H54 (cell line): ENCODE results near the gene DOK4.
A peak's percentile ranks its signal among the peaks of the same experiment; 100 is the strongest.
"Not testable (repeated sequence)": the region's sequence is repeated elsewhere in the genome, so short reads cannot be mapped to it uniquely, and the experiment has no call there.

Experiments
- DNase-seq: peaks from one replicate; pipeline ENCODE4 v3.0.0; 2011; ENCODE audit warnings: low spot score, mixed read lengths; ENCODE audit not compliant: insufficient read length
- FAIRE-seq: peaks from 3 replicates; lab custom pipeline; 2011; peaks lifted over from hg19 to GRCh38; lab: Jason Lieb, UNC
- POLR2A ChIP-seq: IDR thresholded peaks from 2 replicates; pipeline ENCODE4 v1.6.1; 2011; ENCODE audit warnings: low read depth, mild to moderate bottlenecking, low read length

DOK4 gene

GRCh38 chr16:57446531-57447185, 39.6 kb downstream of the DOK4 start:
- TF ChIP-seq POLR2A: no peak
- FAIRE-seq (no peak), DNase-seq (peak; percentile 33)

- FAIRE-seq: no peak
- DNase-seq: no peak
Observed at GRCh38 chr16:57445510-57445909, 40.8 kb downstream of the DOK4 start.

GRCh38 chr16:57444711-57445110, 41.6 kb downstream of the DOK4 start:
- TF ChIP-seq POLR2A: no peak
- FAIRE-seq (no peak), DNase-seq (no peak)

More at GRCh38 chr16:57445510-57445909, 40.8 kb downstream of the DOK4 start:
- no peak for TF ChIP-seq POLR2A

- FAIRE-seq: not testable (repeated sequence)
Observed at GRCh38 chr16:57440551-57440950, 45.7 kb downstream of the DOK4 start.

GRCh38 chr16:57439947-57440346, 46.3 kb downstream of the DOK4 start:
- not testable (repeated sequence) for FAIRE-seq, DNase-seq

More at GRCh38 chr16:57440551-57440950, 45.7 kb downstream of the DOK4 start:
- not testable (repeated sequence) for DNase-seq

GRCh38 chr16:57435838-57436237, 50.5 kb downstream of the DOK4 start:
- TF ChIP-seq POLR2A: no peak
- FAIRE-seq (no peak), DNase-seq (no peak)

GRCh38 chr16:57434003-57434402, 52.3 kb downstream of the DOK4 start:
- TF ChIP-seq POLR2A: no peak
- FAIRE-seq (no peak), DNase-seq (no peak)

GRCh38 chr16:57432989-57433388, 53.3 kb downstream of the DOK4 start:
- FAIRE-seq (no peak), DNase-seq (no peak)
- no peak for TF ChIP-seq POLR2A

GRCh38 chr16:57432505-57432904, 53.8 kb downstream of the DOK4 start:
- no peak for DNase-seq
- TF ChIP-seq POLR2A: no peak
- no peak for FAIRE-seq

- DNase-seq (no peak), FAIRE-seq (no peak)
- no peak for TF ChIP-seq POLR2A
Observed at GRCh38 chr16:57430955-57431354, 55.3 kb downstream of the DOK4 start.

GRCh38 chr16:57427824-57428223, 58.5 kb downstream of the DOK4 start:
- no peak for DNase-seq
- no peak for TF ChIP-seq POLR2A
- FAIRE-seq: no peak

- TF ChIP-seq POLR2A: no peak
- DNase-seq (no peak), FAIRE-seq (no peak)
Observed at GRCh38 chr16:57427307-57427706, 59.0 kb downstream of the DOK4 start.

GRCh38 chr16:57426356-57426755, 59.9 kb downstream of the DOK4 start:
- TF ChIP-seq POLR2A: no peak
- DNase-seq (no peak), FAIRE-seq (no peak)

GRCh38 chr16:57424583-57424982, 61.7 kb downstream of the DOK4 start:
- DNase-seq (no peak), FAIRE-seq (no peak)
- TF ChIP-seq POLR2A: no peak

- no peak for DNase-seq
- no peak for TF ChIP-seq POLR2A
- FAIRE-seq: no peak
Observed at GRCh38 chr16:57423152-57423551, 63.1 kb downstream of the DOK4 start.
